ENCODE results near the gene CMBL.
"Not testable (repeated sequence)": the region's sequence is repeated elsewhere in the genome, so short reads cannot be mapped to it uniquely, and the experiment has no call there.

CMBL gene

GRCh38 chr5:10351199-10351905 is 43.6 kb upstream of the CMBL start:
- no peak overlapping the region for H3K27ac ChIP-seq (ENCODE audit: low read depth, low read length)
- no peaks in the 10 kb centered on the region for H3K9me3 ChIP-seq (ENCODE audit: control insufficient read depth, insufficient read depth, low read length)

GRCh38 chr5:10348258-10348657 is 40.6 kb upstream of the CMBL start:
- H4K20me1 ChIP-seq (ENCODE audit: control insufficient read depth, insufficient read depth, low read depth, low read length) = no peaks in the 10 kb centered on the region
- no peaks in the 10 kb centered on the region for H3K36me3 ChIP-seq (ENCODE audit: control insufficient read depth, low read length)
- H3K4me1 ChIP-seq (ENCODE audit: control insufficient read depth, low read length) = peaks cover 11% of the 10 kb centered on the region
- H3K9me2 ChIP-seq (replicated peaks; ENCODE audit: control insufficient read depth, low read length) = no peaks in the 10 kb centered on the region
- H3F3A ChIP-seq (ENCODE audit: control insufficient read depth, insufficient read depth) = peaks cover 4% of the 10 kb centered on the region; the same call in 1 of the 2 replicates
- H3K27me3 ChIP-seq (ENCODE audit: control insufficient read depth, low read length) = no peaks in the 10 kb centered on the region
- no peak for TF ChIP-seq EZH2phosphoT487 (IDR thresholded peaks at IDR 0.05; ENCODE audit: borderline replicate concordance, low read length)
- TF ChIP-seq CTCF (IDR thresholded peaks at IDR 0.05; ENCODE audit: low read depth, low read length, poor library complexity, severe bottlenecking) = no peak
- no peak overlapping the region for H3K4me2 ChIP-seq (ENCODE audit: low read length)
- H3K9me3 ChIP-seq (ENCODE audit: control insufficient read depth, insufficient read depth, low read length) = no peaks in the 10 kb centered on the region
- no peak overlapping the region for H3K4me3 ChIP-seq (ENCODE audit: low read length)
- no peak overlapping the region for H3K27ac ChIP-seq (ENCODE audit: low read depth, low read length)
- peaks cover 14% of the 10 kb centered on the region for H3K79me2 ChIP-seq (ENCODE audit: control insufficient read depth, low read length)

More at GRCh38 chr5:10351199-10351905, 43.6 kb upstream of the CMBL start:
- peaks cover 8% of the 10 kb centered on the region; the same call in 1 of the 2 replicates for H4K20me1 ChIP-seq (ENCODE audit: control insufficient read depth, insufficient read depth, low read depth, low read length)
- TF ChIP-seq EZH2phosphoT487 (IDR thresholded peaks at IDR 0.05; ENCODE audit: borderline replicate concordance, low read length) (no peak), CTCF (IDR thresholded peaks at IDR 0.05; ENCODE audit: low read depth, low read length, poor library complexity, severe bottlenecking) (no peak)
- peaks cover 15% of the 10 kb centered on the region; the same call in 1 of the 2 replicates for H3K36me3 ChIP-seq (ENCODE audit: control insufficient read depth, low read length)
- no peaks in the 10 kb centered on the region for H3K27me3 ChIP-seq (ENCODE audit: control insufficient read depth, low read length)
- H3K4me2 ChIP-seq (ENCODE audit: low read length) = peak overlapping the region; percentile 96; the same call in 1 of the 2 replicates
- peaks cover 8% of the 10 kb centered on the region; the same call in 1 of the 2 replicates for H3F3A ChIP-seq (ENCODE audit: control insufficient read depth, insufficient read depth)
- H3K9me2 ChIP-seq (replicated peaks; ENCODE audit: control insufficient read depth, low read length) = no peaks in the 10 kb centered on the region
- H3K4me3 ChIP-seq (ENCODE audit: low read length) = no peak overlapping the region
- H3K79me2 ChIP-seq (ENCODE audit: control insufficient read depth, low read length) = peaks cover 42% of the 10 kb centered on the region
- peaks cover 22% of the 10 kb centered on the region for H3K4me1 ChIP-seq (ENCODE audit: control insufficient read depth, low read length)

GRCh38 chr5:10344461-10345106 is 36.9 kb upstream of the CMBL start:
- H4K20me1 ChIP-seq (ENCODE audit: control insufficient read depth, insufficient read depth, low read depth, low read length); H3K4me1 ChIP-seq (ENCODE audit: control insufficient read depth, low read length); H3F3A ChIP-seq (ENCODE audit: control insufficient read depth, insufficient read depth); H3K79me2 ChIP-seq (ENCODE audit: control insufficient read depth, low read length); H3K4me2 ChIP-seq (ENCODE audit: low read length); H3K9me2 ChIP-seq (replicated peaks; ENCODE audit: control insufficient read depth, low read length); H3K27me3 ChIP-seq (ENCODE audit: control insufficient read depth, low read length); H3K9me3 ChIP-seq (ENCODE audit: control insufficient read depth, insufficient read depth, low read length); H3K36me3 ChIP-seq (ENCODE audit: control insufficient read depth, low read length); H3K4me3 ChIP-seq (ENCODE audit: low read length); H3K27ac ChIP-seq (ENCODE audit: low read depth, low read length): not testable (repeated sequence)

GRCh38 chr5:10343486-10343885 is 35.8 kb upstream of the CMBL start:
- Histone ChIP-seq H3K79me2 (ENCODE audit: control insufficient read depth, low read length) (no peaks in the 10 kb centered on the region), H3K4me3 (ENCODE audit: low read length) (no peak overlapping the region), H3K27ac (ENCODE audit: low read depth, low read length) (no peak overlapping the region), H3K4me1 (ENCODE audit: control insufficient read depth, low read length) (no peaks in the 10 kb centered on the region), H3F3A (ENCODE audit: control insufficient read depth, insufficient read depth) (peaks cover 4% of the 10 kb centered on the region; the same call in 1 of the 2 replicates), H3K27me3 (ENCODE audit: control insufficient read depth, low read length) (no peaks in the 10 kb centered on the region), H3K9me2 (replicated peaks; ENCODE audit: control insufficient read depth, low read length) (no peaks in the 10 kb centered on the region), H3K36me3 (ENCODE audit: control insufficient read depth, low read length) (no peaks in the 10 kb centered on the region), H3K9me3 (ENCODE audit: control insufficient read depth, insufficient read depth, low read length) (no peaks in the 10 kb centered on the region), H3K4me2 (ENCODE audit: low read length) (no peak overlapping the region), H4K20me1 (ENCODE audit: control insufficient read depth, insufficient read depth, low read depth, low read length) (no peaks in the 10 kb centered on the region)
- no peak for TF ChIP-seq CTCF (IDR thresholded peaks at IDR 0.05; ENCODE audit: low read depth, low read length, poor library complexity, severe bottlenecking)
- TF ChIP-seq EZH2phosphoT487 (IDR thresholded peaks at IDR 0.05; ENCODE audit: borderline replicate concordance, low read length) = no peak

All from DOHH2 (cell line).